HEK293T (cell line): ENCODE results near the gene SLC35G2.

Experiments
- CTCF ChIA-PET: fragments of 350-600 bp; formaldehyde crosslinking; extraction: SDS; loops from one replicate; lab custom pipeline; 2021; ENCODE audit warnings: antibody characterized with exemption, inconsistent platforms; lab: Yijun Ruan, JAX
- POLR2A ChIA-PET: fragments of 350-600 bp; formaldehyde crosslinking; extraction: SDS; loops from one replicate; lab custom pipeline; 2020; ENCODE audit warnings: antibody characterized with exemption, inconsistent platforms; lab: Yijun Ruan, JAX
- DNase-seq: peaks from one replicate; pipeline ENCODE4 v3.0.0; 2012; ENCODE audit warnings: mixed read lengths; ENCODE audit errors: extremely low spot score
- ARNT ChIP-seq: fragments of 450-650 bp; IDR thresholded peaks from 2 replicates; pipeline ENCODE4 v1.6.1; 2017; ENCODE audit warnings: mild to moderate bottlenecking
- BHLHE40 ChIP-seq: fragments of 450-650 bp; IDR thresholded peaks from 2 replicates; pipeline ENCODE4 v1.6.1; 2016; ENCODE audit warnings: mild to moderate bottlenecking, moderate library complexity, borderline replicate concordance
- CTBP1 ChIP-seq: fragments of 450-650 bp; IDR thresholded peaks from 2 replicates; pipeline ENCODE4 v1.6.1; 2016; ENCODE audit warnings: borderline replicate concordance
- ELF4 ChIP-seq: fragments of 450-650 bp; IDR thresholded peaks from 2 replicates; pipeline ENCODE4 v1.6.1; 2017; ENCODE audit warnings: antibody characterized with exemption
- FOXA1 ChIP-seq: fragments of 450-650 bp; IDR thresholded peaks from 2 replicates; pipeline ENCODE4 v1.6.1; 2016; ENCODE audit warnings: mild to moderate bottlenecking
- FOXK2 ChIP-seq: fragments of 450-650 bp; IDR thresholded peaks from 2 replicates; pipeline ENCODE4 v1.6.1; 2016; ENCODE audit warnings: mild to moderate bottlenecking
- FOXM1 ChIP-seq: fragments of 450-650 bp; IDR thresholded peaks from 2 replicates; pipeline ENCODE4 v1.6.1; 2017; ENCODE audit warnings: mild to moderate bottlenecking, borderline replicate concordance
- HDGF ChIP-seq: fragments of 450-650 bp; IDR thresholded peaks from 2 replicates; pipeline ENCODE4 v1.6.1; 2017; ENCODE audit warnings: antibody characterized with exemption, borderline replicate concordance
- L3MBTL2 ChIP-seq: fragments of 450-650 bp; conservative IDR thresholded peaks from 2 replicates; pipeline ENCODE4 v1.6.1; 2016; ENCODE audit warnings: mild to moderate bottlenecking
- LEF1 ChIP-seq: fragments of 450-650 bp; IDR thresholded peaks from 2 replicates; pipeline ENCODE4 v1.6.1; 2017; ENCODE audit warnings: mild to moderate bottlenecking, borderline replicate concordance
- NFRKB ChIP-seq: fragments of 450-650 bp; IDR thresholded peaks from 2 replicates; pipeline ENCODE4 v1.6.1; 2016; ENCODE audit warnings: mild to moderate bottlenecking, moderate library complexity
- SP1 ChIP-seq: fragments of 450-650 bp; IDR thresholded peaks from 2 replicates; pipeline ENCODE4 v1.6.1; 2017
- SUZ12 ChIP-seq: fragments of 450-650 bp; IDR thresholded peaks from 2 replicates; pipeline ENCODE4 v1.6.1; 2016; ENCODE audit warnings: mild to moderate bottlenecking
- TARDBP ChIP-seq: fragments of 450-650 bp; IDR thresholded peaks from 2 replicates; pipeline ENCODE4 v1.6.1; 2016
- ZNF384 ChIP-seq: fragments of 450-650 bp; IDR thresholded peaks from 2 replicates; pipeline ENCODE4 v1.6.1; 2016
- TF ChIP-seq, protein P1 (sequence below): fragments of 450-650 bp; IDR thresholded peaks from 2 replicates; pipeline ENCODE4 v1.6.1; 2016

SLC35G2 gene

DNA sequence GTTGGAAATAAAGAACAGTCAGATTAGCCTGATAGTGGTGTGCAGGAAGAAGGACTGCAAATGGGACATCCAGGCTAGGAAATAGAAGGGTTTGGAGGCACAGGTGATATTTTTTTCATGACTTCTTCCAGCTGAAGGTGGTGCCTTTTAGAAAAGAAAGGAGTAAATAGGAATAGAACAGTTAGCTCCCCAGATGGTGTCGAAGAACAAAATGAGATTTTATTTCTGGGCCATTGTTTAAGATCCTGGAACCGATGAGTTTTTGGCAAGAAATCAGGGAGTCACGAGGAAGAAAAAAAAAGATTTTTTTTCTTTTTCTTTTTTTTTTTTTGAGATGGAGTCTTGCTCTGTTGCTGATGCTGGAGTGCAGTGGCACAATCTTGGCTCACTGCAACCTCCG is 33.3 kb downstream of the SLC35G2 start:
- no peak for TF ChIP-seq FOXA1
- TF ChIP-seq FOXK2, result no peak
- no peak for TF ChIP-seq SP1
- TF ChIP-seq ZNF384, result no peak
- no peak for TF ChIP-seq HDGF
- no peak for TF ChIP-seq ELF4
- TF ChIP-seq ARNT, result no peak
- POLR2A ChIA-PET, result interaction anchor here (1.4 kb wide), 1 partner anchor 10 kb away, joined by 7 read pairs; the partner anchor contains the start of gene NCK1
- DNase-seq, result no peak
- CTCF ChIA-PET, result interaction anchor here (0.9 to 1.0 kb wide), 2 partner anchors 8 to 162 kb away, joined by 3 read pairs; no protein-coding TSS in a partner anchor

DNA sequence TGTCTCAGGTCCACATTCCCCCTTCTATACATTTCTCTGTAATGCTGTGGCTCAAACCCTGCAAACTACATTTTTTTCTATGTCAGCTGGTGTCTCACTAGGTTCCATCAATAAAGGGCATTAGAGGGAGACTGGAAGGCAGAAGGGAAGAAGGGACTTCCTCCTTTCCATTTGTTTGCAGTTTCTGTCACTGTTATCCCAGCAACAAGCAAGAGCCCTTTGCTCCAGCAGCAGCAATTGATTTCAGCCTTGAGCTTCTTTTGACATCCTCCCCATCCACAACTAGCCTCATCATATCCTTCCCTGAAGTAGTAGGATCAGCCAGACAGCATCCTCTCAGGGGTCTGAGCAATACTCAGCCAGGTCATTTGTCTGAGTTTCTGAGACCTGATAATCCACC is 37.7 kb downstream of the SLC35G2 start:
- CTCF ChIA-PET, result interaction anchor here (0.7 kb wide), 1 partner anchor 575 kb away, joined by 3 read pairs; no protein-coding TSS in a partner anchor
- no peak for DNase-seq
- TF ChIP-seq ARNT (no peak), LEF1 (no peak), FOXA1 (no peak), HDGF (no peak), SP1 (no peak), BHLHE40 (no peak), ZNF384 (no peak), CTBP1 (no peak), FOXM1 (no peak), SUZ12 (no peak), NFRKB (no peak)
- TF ChIP-seq, protein P1, sequence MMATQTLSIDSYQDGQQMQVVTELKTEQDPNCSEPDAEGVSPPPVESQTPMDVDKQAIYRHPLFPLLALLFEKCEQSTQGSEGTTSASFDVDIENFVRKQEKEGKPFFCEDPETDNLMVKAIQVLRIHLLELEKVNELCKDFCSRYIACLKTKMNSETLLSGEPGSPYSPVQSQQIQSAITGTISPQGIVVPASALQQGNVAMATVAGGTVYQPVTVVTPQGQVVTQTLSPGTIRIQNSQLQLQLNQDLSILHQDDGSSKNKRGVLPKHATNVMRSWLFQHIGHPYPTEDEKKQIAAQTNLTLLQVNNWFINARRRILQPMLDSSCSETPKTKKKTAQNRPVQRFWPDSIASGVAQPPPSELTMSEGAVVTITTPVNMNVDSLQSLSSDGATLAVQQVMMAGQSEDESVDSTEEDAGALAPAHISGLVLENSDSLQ, result no peak
- POLR2A ChIA-PET, result interaction anchor here (1.0 kb wide), 1 partner anchor 104 kb away, joined by 5 read pairs; the partner anchor contains the start of gene STAG1

DNA sequence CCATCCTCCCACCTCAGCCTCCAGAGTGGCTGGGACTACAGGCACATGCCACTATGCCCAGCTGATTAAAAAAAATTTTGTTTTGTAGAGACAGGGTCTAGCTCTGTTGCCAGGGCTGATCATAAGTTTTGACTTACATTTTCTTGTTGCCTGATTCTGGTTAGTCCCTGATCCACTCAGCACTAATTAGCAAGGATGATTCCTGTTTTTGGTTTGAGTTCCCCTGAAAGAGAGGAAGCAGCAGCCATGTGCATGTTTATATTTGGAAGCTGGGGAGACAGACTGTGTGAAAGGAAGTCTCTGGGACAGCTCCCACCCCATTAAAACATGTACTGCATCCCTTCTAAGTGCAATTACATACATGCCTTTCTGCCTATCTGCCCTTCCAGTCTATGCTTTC is 39.5 kb downstream of the SLC35G2 start:
- TF ChIP-seq, protein P1, result no peak
- TF ChIP-seq L3MBTL2, result no peak
- no peak for TF ChIP-seq FOXK2
- TF ChIP-seq SP1, result no peak
- no peak for TF ChIP-seq TARDBP
- no peak for TF ChIP-seq FOXA1
- TF ChIP-seq LEF1, result no peak
- TF ChIP-seq HDGF, result no peak
- TF ChIP-seq BHLHE40, result no peak
- no peak for TF ChIP-seq FOXM1
- TF ChIP-seq ZNF384, result no peak
- DNase-seq, result no peak
- CTCF ChIA-PET, result interaction anchor here (0.6 kb wide), 1 partner anchor 156 kb away, joined by 3 read pairs; no protein-coding TSS in a partner anchor
- POLR2A ChIA-PET, result interaction anchor here (1.2 kb wide), 1 partner anchor 19 kb away, joined by 3 read pairs; no protein-coding TSS in a partner anchor

DNA sequence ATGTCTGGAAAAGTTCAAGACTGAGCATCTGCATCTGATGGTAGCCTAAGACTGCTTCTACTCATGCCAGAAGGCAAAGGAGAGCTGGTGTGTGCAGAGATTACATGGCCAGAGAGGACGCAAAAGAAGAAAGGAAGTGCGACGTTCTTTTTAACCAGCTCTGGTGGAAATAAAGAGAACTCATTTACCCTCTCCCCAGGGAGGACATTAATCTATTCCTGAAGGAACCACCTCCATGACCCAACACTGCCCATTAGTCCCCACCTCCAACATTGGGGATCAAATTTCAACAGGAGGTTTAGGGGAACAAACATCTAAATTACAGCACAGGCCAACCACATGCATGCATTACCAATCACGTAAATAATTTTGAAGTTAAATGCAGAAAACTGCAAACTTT is 41.6 kb downstream of the SLC35G2 start:
- TF ChIP-seq HDGF, result no peak
- POLR2A ChIA-PET, result interaction anchor here (1.0 to 4.2 kb wide), 4 partner anchors 42 to 107 kb away, joined by 3 to 34 read pairs (median 6); partner anchors contain the start of genes SLC35G2 and STAG1
- CTCF ChIA-PET, result interaction anchor here (1.4 to 2.0 kb wide), 2 partner anchors 108 to 153 kb away, joined by 3 to 7 read pairs; partner anchors contain the start of gene STAG1
- DNase-seq, result no peak

DNA sequence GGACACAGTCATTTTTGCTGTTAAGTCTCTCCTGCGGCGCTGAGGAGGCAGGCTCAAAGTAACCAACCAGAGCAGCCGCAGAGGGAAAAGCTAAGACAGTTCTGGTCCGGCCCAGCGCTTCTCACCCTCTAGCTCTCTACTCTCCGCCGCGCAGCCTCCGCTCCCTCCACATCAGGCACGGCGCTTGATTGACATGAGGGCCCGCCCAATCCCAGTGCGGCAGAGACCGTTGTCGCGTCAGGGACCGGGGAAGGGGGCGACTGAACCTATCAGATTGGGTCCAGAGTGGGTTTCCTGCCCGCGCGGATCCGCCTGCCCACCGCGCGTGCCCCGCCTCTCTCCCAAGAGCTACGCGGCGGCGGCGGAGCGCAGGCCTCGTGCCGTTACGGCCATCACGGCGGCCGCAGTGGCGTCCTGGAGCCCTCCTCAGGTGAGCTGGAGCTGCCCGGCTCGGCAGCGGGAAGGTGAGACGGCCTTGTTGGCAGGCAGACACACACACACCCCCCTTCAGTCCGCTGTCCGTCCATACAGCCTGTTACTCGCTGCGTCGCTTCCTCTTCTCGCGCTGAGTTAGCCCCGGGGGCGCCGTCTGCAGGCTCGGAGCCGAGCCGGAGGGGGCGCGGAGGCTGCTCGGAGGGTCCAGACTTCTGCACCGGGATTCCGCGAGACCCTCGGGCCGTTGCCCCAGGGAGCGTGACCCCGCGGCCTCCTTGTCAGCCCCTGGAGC is 43.1 kb downstream of the SLC35G2 start, which contains the start of gene NCK1:
NCK1 (plus strand) TSS at position 319 of the 727 bp plus-strand sequence. CDS start 65,794 bp downstream, outside the sequence.
- POLR2A ChIA-PET, result interaction anchor here (0.8 to 4.2 kb wide), 16 partner anchors 9 to 430 kb away, joined by 3 to 34 read pairs (median 4); partner anchors contain the start of gene STAG1
- DNase-seq, result peak; percentile 94
- TF ChIP-seq BHLHE40, result no peak
- TF ChIP-seq, protein P1, result peak; percentile 99
- peak; percentile 87 for TF ChIP-seq L3MBTL2
- no peak; the same call in 1 of the 2 replicates for TF ChIP-seq HDGF
- CTCF ChIA-PET, result interaction anchor here (0.6 to 2.0 kb wide), 4 partner anchors 100 to 790 kb away, joined by 3 to 7 read pairs (median 5); partner anchors contain the start of gene STAG1

DNA sequence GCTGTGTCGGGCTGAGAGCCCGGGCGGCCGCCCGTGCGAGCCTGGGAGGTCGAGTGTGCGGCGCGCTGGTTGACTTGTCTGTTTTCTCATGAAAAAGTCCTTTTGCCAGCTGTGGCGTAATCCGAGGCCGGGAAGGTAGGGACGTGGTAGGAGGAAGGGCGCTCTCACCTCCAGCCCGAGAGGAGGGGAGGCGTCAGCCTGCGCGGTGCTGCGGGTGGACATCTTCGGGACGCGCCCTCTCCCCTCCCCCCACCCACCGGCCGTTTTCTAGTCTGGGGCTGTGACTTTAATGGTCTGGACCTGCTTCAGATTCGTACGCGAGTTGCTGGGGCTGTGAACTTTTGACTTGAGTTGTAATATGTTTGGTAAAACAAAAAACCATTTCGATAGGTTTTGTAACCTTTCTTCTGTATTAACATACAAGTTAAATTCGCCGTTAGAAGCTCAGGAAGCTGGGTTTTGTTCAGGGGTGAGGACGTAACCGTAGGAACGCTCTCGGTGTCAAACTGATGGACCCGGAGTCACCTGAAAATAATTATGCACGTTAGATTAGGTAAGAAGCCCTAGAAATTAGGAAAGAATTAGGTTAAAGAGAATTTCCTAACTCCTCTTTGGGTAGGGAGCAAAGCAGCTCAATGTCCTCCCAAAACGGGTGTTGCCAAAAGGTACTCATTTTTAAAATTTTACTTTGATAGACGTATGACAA is 43.8 kb downstream of the SLC35G2 start:
- CTCF ChIA-PET, result interaction anchor here (0.6 to 1.6 kb wide), 3 partner anchors 100 to 162 kb away, joined by 3 to 5 read pairs (median 5); no protein-coding TSS in a partner anchor
- peak; percentile 57 for DNase-seq
- TF ChIP-seq ARNT, result no peak
- TF ChIP-seq BHLHE40, result no peak
- TF ChIP-seq SUZ12, result no peak
- TF ChIP-seq CTBP1, result no peak
- TF ChIP-seq FOXK2, result no peak
- no peak for TF ChIP-seq HDGF
- TF ChIP-seq, protein P1, result no peak
- no peak for TF ChIP-seq FOXA1
- no peak for TF ChIP-seq TARDBP
- TF ChIP-seq L3MBTL2, result no peak
- POLR2A ChIA-PET, result interaction anchor here (1.0 to 4.2 kb wide), 7 partner anchors 15 to 431 kb away, joined by 3 to 34 read pairs (median 6); partner anchors contain the start of gene STAG1
